GM12878 (cell line): ENCODE results near the gene CSNK1G3.

Experiments
- CHD1 ChIP-seq: IDR thresholded peaks from 2 replicates; pipeline ENCODE4 v1.6.1; 2012; ENCODE audit warnings: low read depth, low read length, improper control_type of control experiment
- EP300 ChIP-seq, 2 experiments: fragments of 150-350 bp in 1 of 2; IDR thresholded peaks; 2 replicates each; pipeline ENCODE4 v1.6.1; 2011 to 2012; ENCODE audit warnings: low read depth in 2 of 2, low read length in 2 of 2, borderline replicate concordance in 1 of 2, improper control_type of control experiment in 1 of 2, inconsistent platforms in 1 of 2; ENCODE audit not compliant: control insufficient read depth in 1 of 2
- FOXM1 ChIP-seq: IDR thresholded peaks from 2 replicates; pipeline ENCODE4 v1.6.1; 2012; ENCODE audit warnings: low read depth, mild to moderate bottlenecking, inconsistent platforms, low read length, moderate library complexity
- HDAC2 ChIP-seq: fragments of 200-600 bp; sonication (generic); IDR thresholded peaks from 2 replicates; pipeline ENCODE4 v1.6.1; 2017
- MYC ChIP-seq: IDR thresholded peaks from 2 replicates; pipeline ENCODE4 v1.6.1; 2011; ENCODE audit warnings: mild to moderate bottlenecking, low read length, moderate library complexity, inconsistent platforms; ENCODE audit not compliant: insufficient read depth, insufficient replicate concordance, insufficient read length, severe bottlenecking
- PAX5 ChIP-seq: IDR thresholded peaks from 2 replicates; pipeline ENCODE4 v1.6.1; 2011; ENCODE audit warnings: low read depth, low read length, borderline replicate concordance
- PML ChIP-seq: IDR thresholded peaks from 2 replicates; pipeline ENCODE4 v1.6.1; 2012; ENCODE audit warnings: low read length, inconsistent platforms
- POLR2A ChIP-seq: IDR thresholded peaks from 2 replicates; pipeline ENCODE4 v1.6.1; 2011; ENCODE audit warnings: low read depth, mild to moderate bottlenecking, low read length
- SIN3A ChIP-seq: IDR thresholded peaks from 2 replicates; pipeline ENCODE4 v1.6.1; 2012; ENCODE audit warnings: low read depth, low read length, improper control_type of control experiment
- SMAD1 ChIP-seq: fragments of 450-650 bp; IDR thresholded peaks from 2 replicates; pipeline ENCODE4 v1.6.1; 2018; ENCODE audit warnings: mild to moderate bottlenecking, low read depth; ENCODE audit not compliant: partially characterized antibody
- TF ChIP-seq, protein P1 (sequence below): IDR thresholded peaks from 2 replicates; pipeline ENCODE4 v1.6.1; 2012; ENCODE audit warnings: low read depth, low read length, improper control_type of control experiment
- TF ChIP-seq, protein P2 (sequence below), 3 experiments: IDR thresholded peaks in 2 of 3; conservative IDR thresholded peaks in 1 of 3; 2 replicates each; pipeline ENCODE4 v1.5.1; 2011; ENCODE audit warnings: low read depth in 3 of 3, low read length in 3 of 3, mild to moderate bottlenecking in 3 of 3, control low read depth in 2 of 3, moderate library complexity in 2 of 3, inconsistent platforms in 1 of 3, mixed read lengths in 1 of 3; ENCODE audit not compliant: control insufficient read depth in 2 of 3, insufficient read depth in 1 of 3; ENCODE audit errors: extremely low read depth in 1 of 3
- TF ChIP-seq, protein P3 (sequence below): fragments of 450-650 bp; IDR thresholded peaks from 2 replicates; pipeline ENCODE4 v1.6.1; 2016; ENCODE audit warnings: mild to moderate bottlenecking
- TF ChIP-seq, protein P4 (sequence below): IDR thresholded peaks from 2 replicates; pipeline ENCODE4 v1.6.1; 2011; ENCODE audit warnings: low read depth, low read length, improper control_type of control experiment, borderline replicate concordance

DNA sequence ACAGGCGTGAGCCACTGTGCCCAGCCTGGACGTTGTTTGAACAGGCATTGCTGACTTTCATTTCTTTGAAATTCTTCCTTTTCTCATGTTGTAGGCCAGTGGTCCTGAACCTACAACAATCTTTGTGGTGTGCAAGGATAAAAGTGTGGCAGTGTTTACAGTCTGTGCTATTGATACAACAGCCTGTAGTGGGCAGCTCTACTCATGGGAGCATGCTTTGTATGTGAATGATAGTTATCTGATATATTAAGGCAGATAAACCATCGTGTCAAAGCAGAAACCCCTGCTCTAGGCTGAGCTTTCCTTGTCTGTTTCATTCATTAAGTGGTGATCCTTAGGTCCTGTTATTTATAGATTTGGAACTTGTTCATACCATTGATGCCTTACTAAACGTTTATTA, 42.6 kb downstream of the CSNK1G3 start:
- TF ChIP-seq EP300 (IDR thresholded peaks at IDR 0.05; ENCODE audit: borderline replicate concordance in 1 of 2, control insufficient read depth in 1 of 2, low read depth in 2 of 2, low read length in 2 of 2) (no peak), PAX5 (no peak), MYC (no peak), FOXM1 (no peak), CHD1 (no peak), SIN3A (no peak), SMAD1 (no peak), PML (no peak), POLR2A (no peak), HDAC2 (no peak)
- TF ChIP-seq, protein P1, sequence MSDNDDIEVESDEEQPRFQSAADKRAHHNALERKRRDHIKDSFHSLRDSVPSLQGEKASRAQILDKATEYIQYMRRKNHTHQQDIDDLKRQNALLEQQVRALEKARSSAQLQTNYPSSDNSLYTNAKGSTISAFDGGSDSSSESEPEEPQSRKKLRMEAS, result no peak
- TF ChIP-seq, protein P2, sequence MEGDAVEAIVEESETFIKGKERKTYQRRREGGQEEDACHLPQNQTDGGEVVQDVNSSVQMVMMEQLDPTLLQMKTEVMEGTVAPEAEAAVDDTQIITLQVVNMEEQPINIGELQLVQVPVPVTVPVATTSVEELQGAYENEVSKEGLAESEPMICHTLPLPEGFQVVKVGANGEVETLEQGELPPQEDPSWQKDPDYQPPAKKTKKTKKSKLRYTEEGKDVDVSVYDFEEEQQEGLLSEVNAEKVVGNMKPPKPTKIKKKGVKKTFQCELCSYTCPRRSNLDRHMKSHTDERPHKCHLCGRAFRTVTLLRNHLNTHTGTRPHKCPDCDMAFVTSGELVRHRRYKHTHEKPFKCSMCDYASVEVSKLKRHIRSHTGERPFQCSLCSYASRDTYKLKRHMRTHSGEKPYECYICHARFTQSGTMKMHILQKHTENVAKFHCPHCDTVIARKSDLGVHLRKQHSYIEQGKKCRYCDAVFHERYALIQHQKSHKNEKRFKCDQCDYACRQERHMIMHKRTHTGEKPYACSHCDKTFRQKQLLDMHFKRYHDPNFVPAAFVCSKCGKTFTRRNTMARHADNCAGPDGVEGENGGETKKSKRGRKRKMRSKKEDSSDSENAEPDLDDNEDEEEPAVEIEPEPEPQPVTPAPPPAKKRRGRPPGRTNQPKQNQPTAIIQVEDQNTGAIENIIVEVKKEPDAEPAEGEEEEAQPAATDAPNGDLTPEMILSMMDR (IDR thresholded peaks at IDR 0.05 in 2 of 3, conservative IDR thresholded peaks at IDR 0.05 in 1 of 3; ENCODE audit: control insufficient read depth in 2 of 3, extremely low read depth in 1 of 3, insufficient read depth in 1 of 3, low read depth in 3 of 3, low read length in 3 of 3), result no peak
- TF ChIP-seq, protein P3, sequence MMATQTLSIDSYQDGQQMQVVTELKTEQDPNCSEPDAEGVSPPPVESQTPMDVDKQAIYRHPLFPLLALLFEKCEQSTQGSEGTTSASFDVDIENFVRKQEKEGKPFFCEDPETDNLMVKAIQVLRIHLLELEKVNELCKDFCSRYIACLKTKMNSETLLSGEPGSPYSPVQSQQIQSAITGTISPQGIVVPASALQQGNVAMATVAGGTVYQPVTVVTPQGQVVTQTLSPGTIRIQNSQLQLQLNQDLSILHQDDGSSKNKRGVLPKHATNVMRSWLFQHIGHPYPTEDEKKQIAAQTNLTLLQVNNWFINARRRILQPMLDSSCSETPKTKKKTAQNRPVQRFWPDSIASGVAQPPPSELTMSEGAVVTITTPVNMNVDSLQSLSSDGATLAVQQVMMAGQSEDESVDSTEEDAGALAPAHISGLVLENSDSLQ, result no peak
- TF ChIP-seq, protein P4, sequence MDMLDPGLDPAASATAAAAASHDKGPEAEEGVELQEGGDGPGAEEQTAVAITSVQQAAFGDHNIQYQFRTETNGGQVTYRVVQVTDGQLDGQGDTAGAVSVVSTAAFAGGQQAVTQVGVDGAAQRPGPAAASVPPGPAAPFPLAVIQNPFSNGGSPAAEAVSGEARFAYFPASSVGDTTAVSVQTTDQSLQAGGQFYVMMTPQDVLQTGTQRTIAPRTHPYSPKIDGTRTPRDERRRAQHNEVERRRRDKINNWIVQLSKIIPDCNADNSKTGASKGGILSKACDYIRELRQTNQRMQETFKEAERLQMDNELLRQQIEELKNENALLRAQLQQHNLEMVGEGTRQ, result no peak
